H1 (cell line): Measurements from ENCODE around the gene CRYGS. TPM values are rescaled to one million over a fixed set of nuclear protein-coding genes. Genes with fewer than 3 reads are reported as not detected.

ENCODE experiments used
- USF2 ChIP-seq: IDR thresholded peaks from 2 replicates; pipeline ENCODE4 v1.6.1; 2011; ENCODE audit warnings: low read length, improper control_type of control experiment
- polyA plus RNA-seq, 7 experiments: library from polyadenylated mRNA; depleted of rRNA in 3 of 7; stranded (reverse) in 5 of 7; unstranded in 2 of 7; fragments of >200 nt in 5 of 7; fragments of 200-250 nt in 2 of 7; gene quantifications; 1 replicate in 5 of 7; 2 replicates in 1 of 7; 4 replicates in 1 of 7; pipeline versions ENCODE4 v1.2.1 to v1.2.3, GENCODE V29; 2011 to 2013; ENCODE audit warnings: missing spikeins in 2 of 7, mixed read lengths in 2 of 7
- total RNA-seq: library from RNA; stranded (reverse); fragmentation: NEBNext Ultra II Directional; extraction: Animal tissue kit (Norgen Biotek cat#: 25700); gene quantifications from 2 replicates; pipeline ENCODE4 v1.2.1, GENCODE V29; 2021
- TF ChIP-seq, protein P1 (sequence below): fragments of 300-600 bp; sonication (generic); IDR thresholded peaks from 2 replicates; pipeline ENCODE4 v1.7.1; 2012; ENCODE audit warnings: low read length, moderate library complexity, mild to moderate bottlenecking, inconsistent platforms; ENCODE audit not compliant: insufficient replicate concordance

Gene CRYGS
- total and polyA plus RNA-seq, 2 of the 8 experiments (the other 6 are each of a cell fraction or from before 2014, with no cell fraction given): 1.5 to 1.8 TPM

- TF ChIP-seq, protein P1, sequence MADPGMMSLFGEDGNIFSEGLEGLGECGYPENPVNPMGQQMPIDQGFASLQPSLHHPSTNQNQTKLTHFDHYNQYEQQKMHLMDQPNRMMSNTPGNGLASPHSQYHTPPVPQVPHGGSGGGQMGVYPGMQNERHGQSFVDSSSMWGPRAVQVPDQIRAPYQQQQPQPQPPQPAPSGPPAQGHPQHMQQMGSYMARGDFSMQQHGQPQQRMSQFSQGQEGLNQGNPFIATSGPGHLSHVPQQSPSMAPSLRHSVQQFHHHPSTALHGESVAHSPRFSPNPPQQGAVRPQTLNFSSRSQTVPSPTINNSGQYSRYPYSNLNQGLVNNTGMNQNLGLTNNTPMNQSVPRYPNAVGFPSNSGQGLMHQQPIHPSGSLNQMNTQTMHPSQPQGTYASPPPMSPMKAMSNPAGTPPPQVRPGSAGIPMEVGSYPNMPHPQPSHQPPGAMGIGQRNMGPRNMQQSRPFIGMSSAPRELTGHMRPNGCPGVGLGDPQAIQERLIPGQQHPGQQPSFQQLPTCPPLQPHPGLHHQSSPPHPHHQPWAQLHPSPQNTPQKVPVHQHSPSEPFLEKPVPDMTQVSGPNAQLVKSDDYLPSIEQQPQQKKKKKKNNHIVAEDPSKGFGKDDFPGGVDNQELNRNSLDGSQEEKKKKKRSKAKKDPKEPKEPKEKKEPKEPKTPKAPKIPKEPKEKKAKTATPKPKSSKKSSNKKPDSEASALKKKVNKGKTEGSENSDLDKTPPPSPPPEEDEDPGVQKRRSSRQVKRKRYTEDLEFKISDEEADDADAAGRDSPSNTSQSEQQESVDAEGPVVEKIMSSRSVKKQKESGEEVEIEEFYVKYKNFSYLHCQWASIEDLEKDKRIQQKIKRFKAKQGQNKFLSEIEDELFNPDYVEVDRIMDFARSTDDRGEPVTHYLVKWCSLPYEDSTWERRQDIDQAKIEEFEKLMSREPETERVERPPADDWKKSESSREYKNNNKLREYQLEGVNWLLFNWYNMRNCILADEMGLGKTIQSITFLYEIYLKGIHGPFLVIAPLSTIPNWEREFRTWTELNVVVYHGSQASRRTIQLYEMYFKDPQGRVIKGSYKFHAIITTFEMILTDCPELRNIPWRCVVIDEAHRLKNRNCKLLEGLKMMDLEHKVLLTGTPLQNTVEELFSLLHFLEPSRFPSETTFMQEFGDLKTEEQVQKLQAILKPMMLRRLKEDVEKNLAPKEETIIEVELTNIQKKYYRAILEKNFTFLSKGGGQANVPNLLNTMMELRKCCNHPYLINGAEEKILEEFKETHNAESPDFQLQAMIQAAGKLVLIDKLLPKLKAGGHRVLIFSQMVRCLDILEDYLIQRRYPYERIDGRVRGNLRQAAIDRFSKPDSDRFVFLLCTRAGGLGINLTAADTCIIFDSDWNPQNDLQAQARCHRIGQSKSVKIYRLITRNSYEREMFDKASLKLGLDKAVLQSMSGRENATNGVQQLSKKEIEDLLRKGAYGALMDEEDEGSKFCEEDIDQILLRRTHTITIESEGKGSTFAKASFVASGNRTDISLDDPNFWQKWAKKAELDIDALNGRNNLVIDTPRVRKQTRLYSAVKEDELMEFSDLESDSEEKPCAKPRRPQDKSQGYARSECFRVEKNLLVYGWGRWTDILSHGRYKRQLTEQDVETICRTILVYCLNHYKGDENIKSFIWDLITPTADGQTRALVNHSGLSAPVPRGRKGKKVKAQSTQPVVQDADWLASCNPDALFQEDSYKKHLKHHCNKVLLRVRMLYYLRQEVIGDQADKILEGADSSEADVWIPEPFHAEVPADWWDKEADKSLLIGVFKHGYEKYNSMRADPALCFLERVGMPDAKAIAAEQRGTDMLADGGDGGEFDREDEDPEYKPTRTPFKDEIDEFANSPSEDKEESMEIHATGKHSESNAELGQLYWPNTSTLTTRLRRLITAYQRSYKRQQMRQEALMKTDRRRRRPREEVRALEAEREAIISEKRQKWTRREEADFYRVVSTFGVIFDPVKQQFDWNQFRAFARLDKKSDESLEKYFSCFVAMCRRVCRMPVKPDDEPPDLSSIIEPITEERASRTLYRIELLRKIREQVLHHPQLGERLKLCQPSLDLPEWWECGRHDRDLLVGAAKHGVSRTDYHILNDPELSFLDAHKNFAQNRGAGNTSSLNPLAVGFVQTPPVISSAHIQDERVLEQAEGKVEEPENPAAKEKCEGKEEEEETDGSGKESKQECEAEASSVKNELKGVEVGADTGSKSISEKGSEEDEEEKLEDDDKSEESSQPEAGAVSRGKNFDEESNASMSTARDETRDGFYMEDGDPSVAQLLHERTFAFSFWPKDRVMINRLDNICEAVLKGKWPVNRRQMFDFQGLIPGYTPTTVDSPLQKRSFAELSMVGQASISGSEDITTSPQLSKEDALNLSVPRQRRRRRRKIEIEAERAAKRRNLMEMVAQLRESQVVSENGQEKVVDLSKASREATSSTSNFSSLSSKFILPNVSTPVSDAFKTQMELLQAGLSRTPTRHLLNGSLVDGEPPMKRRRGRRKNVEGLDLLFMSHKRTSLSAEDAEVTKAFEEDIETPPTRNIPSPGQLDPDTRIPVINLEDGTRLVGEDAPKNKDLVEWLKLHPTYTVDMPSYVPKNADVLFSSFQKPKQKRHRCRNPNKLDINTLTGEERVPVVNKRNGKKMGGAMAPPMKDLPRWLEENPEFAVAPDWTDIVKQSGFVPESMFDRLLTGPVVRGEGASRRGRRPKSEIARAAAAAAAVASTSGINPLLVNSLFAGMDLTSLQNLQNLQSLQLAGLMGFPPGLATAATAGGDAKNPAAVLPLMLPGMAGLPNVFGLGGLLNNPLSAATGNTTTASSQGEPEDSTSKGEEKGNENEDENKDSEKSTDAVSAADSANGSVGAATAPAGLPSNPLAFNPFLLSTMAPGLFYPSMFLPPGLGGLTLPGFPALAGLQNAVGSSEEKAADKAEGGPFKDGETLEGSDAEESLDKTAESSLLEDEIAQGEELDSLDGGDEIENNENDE: no peak
- TF ChIP-seq USF2: no peak
Measured at GRCh38 chr3:186593862-186594261, 49.7 kb upstream of the CRYGS start (continued).
